ENCODE data around the gene FUT2.
A peak's percentile ranks its signal among the peaks of the same experiment; 100 is the strongest.

FUT2 gene

GRCh38 chr19:48724796-48725753 is 29.3 kb downstream of the FUT2 start:
- peak; percentile 74 for DNase-seq (ENCODE audit: low read depth, low spot score)

- no peak for DNase-seq (ENCODE audit: low read depth, low spot score)
Measured at GRCh38 chr19:48726556-48726955, 30.8 kb downstream of the FUT2 start.

- no peak for DNase-seq (ENCODE audit: low read depth, low spot score)
Measured at GRCh38 chr19:48728911-48729664, 33.3 kb downstream of the FUT2 start.

GRCh38 chr19:48731452-48731851 is 35.7 kb downstream of the FUT2 start:
- no peak for DNase-seq (ENCODE audit: low read depth, low spot score)

GRCh38 chr19:48734625-48735024 is 38.9 kb downstream of the FUT2 start:
- DNase-seq (ENCODE audit: low read depth, low spot score) = no peak

GRCh38 chr19:48735031-48735615 is 39.4 kb downstream of the FUT2 start:
- no peak for DNase-seq (ENCODE audit: low read depth, low spot score)

- no peak for DNase-seq (ENCODE audit: low read depth, low spot score)
Measured at GRCh38 chr19:48737360-48737998, 41.7 kb downstream of the FUT2 start.

GRCh38 chr19:48738557-48739403 is 43.0 kb downstream of the FUT2 start:
- DNase-seq (ENCODE audit: low read depth, low spot score) = peak; percentile 49

- DNase-seq (ENCODE audit: low read depth, low spot score) = no peak
Measured at GRCh38 chr19:48739404-48740163, 43.8 kb downstream of the FUT2 start.

- no peak for DNase-seq (ENCODE audit: low read depth, low spot score)
Measured at GRCh38 chr19:48740164-48740972, 44.6 kb downstream of the FUT2 start, which contains the start of gene RASIP1. TSS of gene RASIP1 (minus strand) at chr19:48740610. CDS start at chr19:48740282, 328 bp downstream.

- no peak for DNase-seq (ENCODE audit: low read depth, low spot score)
Measured at GRCh38 chr19:48741129-48741999, 45.6 kb downstream of the FUT2 start.

- no peak for DNase-seq (ENCODE audit: low read depth, low spot score)
Measured at GRCh38 chr19:48742096-48742495, 46.3 kb downstream of the FUT2 start.

GRCh38 chr19:48745208-48745995 is 49.6 kb downstream of the FUT2 start:
- peak; percentile 33 for DNase-seq (ENCODE audit: low read depth, low spot score)

GRCh38 chr19:48746110-48746509 is 50.3 kb downstream of the FUT2 start:
- DNase-seq (ENCODE audit: low read depth, low spot score) = no peak

- peak; percentile 81 for DNase-seq (ENCODE audit: low read depth, low spot score)
Measured at GRCh38 chr19:48746738-48747575, 51.2 kb downstream of the FUT2 start, which contains the start of gene IZUMO1. TSS of gene IZUMO1 (minus strand) at chr19:48746909. CDS start at chr19:48745859, 1,050 bp downstream.

- DNase-seq (ENCODE audit: low read depth, low spot score) = no peak
Measured at GRCh38 chr19:48749571-48750198, 53.9 kb downstream of the FUT2 start.

Measured in smooth muscle cell of the brain vasculature (primary cell).